GM10266 (cell line): Measurements from ENCODE around the gene NXF1.
"Not testable (repeated sequence)": the region's sequence is repeated elsewhere in the genome, so short reads cannot be mapped to it uniquely, and the experiment has no call there.

ENCODE experiments used
- DNase-seq: peaks from one replicate; pipeline ENCODE4 v3.0.0; 2012; ENCODE audit errors: extremely low spot score
- CTCF ChIP-seq: IDR thresholded peaks from 2 replicates; pipeline ENCODE4 v1.5.1; 2012; ENCODE audit warnings: mild to moderate bottlenecking, low read depth; ENCODE audit not compliant: control insufficient read depth, insufficient read depth; ENCODE audit errors: missing control alignments

The NXF1 gene

GRCh38 chr11:62830904-62831519 lies 25.8 kb upstream of the NXF1 start:
- TF ChIP-seq CTCF: no peak
- no peak for DNase-seq

- not testable (repeated sequence) for DNase-seq
Measured at GRCh38 chr11:62828130-62828529, 22.9 kb upstream of the NXF1 start.

- no peak for DNase-seq
- TF ChIP-seq CTCF: no peak
Measured at GRCh38 chr11:62823677-62824076, 18.4 kb upstream of the NXF1 start.

- TF ChIP-seq CTCF: no peak
- DNase-seq: no peak
Measured at GRCh38 chr11:62817129-62817528, 11.9 kb upstream of the NXF1 start.

- no peak for DNase-seq
- TF ChIP-seq CTCF: no peak
Measured at GRCh38 chr11:62816557-62816956, 11.3 kb upstream of the NXF1 start.

GRCh38 chr11:62811659-62812058 lies 6.4 kb upstream of the NXF1 start:
- no peak for TF ChIP-seq CTCF
- DNase-seq: no peak

- no peak for TF ChIP-seq CTCF
- DNase-seq: no peak
Measured at GRCh38 chr11:62810748-62811147, 5.5 kb upstream of the NXF1 start.

- DNase-seq: no peak
- no peak for TF ChIP-seq CTCF
Measured at GRCh38 chr11:62806611-62807121, 1.4 kb upstream of the NXF1 start.
